NCI-H128 (cell line): ENCODE results near the gene SLC35E4.
"Not testable (repeated sequence)": the region's sequence is repeated elsewhere in the genome, so short reads cannot be mapped to it uniquely, and the experiment has no call there.

Experiments
- DNase-seq: peaks from one replicate; lab custom pipeline; 2025; ENCODE audit not compliant: unreplicated experiment; lab: John Stamatoyannopoulos, UW

Gene SLC35E4

DNA sequence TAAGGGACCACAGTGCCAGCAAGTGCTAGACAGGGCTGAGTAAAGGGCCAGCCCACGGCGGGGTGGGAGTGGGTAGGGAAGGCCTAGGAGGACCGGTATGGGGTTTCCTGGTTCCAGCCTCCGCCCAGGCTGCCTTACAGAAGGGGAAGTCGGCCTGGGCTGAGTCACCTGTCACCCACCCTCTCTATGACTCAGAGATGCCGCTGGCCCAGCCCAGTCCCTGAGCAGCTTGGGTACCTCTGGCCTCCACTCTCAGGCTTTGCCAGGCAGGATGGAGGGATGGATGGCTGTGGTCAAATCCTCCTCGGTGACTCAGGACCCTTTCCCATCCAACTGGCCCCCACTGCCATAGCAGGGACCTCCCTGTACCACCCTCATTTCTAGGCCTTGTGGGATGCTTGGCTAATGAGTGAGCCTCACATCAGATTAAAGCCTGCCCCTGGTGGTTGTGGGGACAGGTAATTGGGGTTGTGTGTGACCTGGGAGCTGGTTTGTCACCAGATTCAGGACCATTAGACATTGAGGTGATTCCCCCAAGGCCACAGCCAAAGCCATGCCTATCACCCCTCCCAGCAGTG, 13.9 kb downstream of the SLC35E4 start:
- no peak for DNase-seq

DNA sequence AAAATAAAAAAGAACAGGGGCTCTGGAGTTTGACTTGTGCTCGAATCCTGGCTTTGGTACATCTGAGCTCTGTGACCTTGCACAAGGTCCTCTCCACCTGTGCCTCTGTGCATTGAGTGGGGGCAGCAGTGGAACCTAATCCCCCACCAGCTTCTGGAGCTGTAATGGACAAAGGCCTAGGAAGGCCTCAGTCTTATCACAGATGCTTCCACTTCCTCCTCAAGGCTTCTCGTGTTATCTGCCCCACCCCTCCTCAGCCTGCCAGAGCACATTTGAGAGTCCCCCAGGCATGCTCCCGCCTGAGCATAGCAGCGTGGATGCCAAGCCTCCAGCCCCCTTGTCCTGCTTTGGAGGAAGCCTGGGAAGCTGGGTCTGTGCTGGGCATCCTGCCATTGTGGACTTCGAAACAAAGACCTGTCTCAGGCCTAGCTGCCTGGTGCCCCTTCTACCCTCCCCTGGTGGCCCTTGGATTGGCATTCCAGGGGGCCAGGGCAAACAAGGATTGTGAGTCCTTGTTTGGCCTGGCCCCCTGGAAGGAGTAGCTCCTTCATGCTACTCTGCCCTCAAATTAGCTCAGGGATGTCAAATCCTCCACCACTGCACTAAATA, 15.0 kb downstream of the SLC35E4 start:
- DNase-seq = no peak

DNA sequence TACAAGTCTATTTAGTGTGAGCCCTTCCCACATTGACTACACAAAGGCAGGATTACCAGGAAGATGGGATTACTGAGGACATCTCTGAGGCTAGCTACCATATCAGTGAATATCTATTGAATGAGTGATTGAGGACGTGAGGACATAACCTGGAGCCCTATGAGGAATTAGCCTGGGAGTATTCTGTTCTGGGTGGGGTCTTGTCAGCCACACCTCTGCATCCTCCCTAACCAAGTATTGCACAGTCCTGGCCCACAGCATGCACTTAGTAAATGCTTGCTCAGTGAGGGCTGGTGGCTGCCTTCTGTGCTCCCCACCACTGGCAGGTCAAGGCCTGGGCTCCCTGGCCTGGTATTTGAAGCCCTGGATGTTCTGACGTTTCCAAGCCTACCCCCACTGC, 17.3 kb downstream of the SLC35E4 start:
- DNase-seq = no peak

DNA sequence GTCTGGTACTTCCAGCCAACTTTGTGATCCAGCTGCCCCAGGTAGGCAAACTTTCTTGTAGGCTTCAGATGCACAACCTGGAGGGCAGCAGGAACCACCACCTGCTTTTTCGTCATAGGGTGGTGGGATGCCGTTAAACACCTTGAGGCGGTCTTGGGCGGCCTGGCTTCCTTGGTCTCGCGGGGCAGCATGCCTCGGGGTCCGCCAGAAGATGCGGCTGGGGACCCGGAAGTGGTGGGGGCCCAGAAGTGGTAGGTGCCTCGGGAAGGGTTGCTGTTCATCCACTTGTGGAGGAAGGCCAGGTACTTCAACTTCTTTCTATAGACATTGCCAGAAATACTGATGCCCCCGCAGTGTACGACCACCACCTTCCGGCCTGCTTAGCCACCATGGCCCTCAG, 18.8 kb downstream of the SLC35E4 start:
- DNase-seq = no peak

DNA sequence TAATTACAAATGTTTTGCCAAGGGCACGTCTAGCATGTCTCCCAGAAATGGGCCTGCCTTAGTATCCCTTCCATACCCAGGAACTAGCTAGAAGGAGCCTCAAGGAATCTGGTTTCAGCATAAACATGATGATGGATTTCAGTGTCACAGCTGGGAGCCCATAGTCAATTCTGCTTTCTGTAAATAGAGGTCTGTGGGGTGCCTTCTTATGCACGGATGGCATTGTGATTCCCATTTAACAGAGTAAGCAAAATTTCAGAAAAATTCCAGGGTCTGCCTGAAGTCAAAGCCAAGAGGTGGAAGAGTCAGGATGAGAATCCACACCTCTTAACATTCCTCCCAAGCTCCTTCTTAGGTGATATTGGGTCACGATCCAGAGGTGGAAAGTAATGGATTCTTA, 20.0 kb downstream of the SLC35E4 start:
- no peak for DNase-seq

DNA sequence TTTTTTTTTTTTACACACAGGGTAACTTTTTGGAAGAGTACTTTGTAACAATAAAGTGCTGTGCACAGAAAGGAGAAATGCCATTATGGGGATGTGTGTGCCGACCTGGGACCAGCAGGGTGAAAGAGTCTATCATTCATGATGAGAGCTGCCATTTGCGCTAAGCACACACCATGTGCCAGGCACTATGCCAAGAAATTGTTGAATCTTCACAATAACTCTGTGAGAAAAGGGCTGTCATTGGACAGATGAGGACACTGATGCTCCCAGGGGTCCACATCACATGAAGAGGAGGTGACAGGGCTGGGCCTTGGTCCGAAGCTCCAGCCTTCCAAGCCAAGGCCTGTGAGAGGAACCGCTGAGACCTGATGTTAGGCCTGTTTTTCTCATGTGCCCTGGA, 26.5 kb downstream of the SLC35E4 start:
- DNase-seq = peak; percentile 4

DNA sequence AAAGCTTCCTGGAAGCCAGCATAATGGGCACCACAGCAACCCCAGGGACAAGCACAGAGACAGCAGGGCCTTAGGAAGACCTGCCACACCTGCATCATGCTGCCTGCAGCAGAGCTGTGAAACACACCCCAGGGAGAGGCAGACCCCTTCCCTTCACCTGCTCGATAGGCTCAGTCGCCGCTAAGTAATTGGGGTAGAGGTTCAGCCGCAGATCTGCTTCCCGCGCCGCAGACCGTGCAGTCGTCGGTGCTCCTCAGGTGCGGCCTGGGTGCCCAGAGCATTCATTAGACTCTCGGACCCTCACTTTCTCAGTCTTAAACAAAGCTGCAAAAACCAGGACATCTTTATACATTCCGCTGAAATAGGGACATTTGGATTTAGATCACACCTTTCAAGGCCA, 29.2 kb downstream of the SLC35E4 start:
- no peak for DNase-seq

DNA sequence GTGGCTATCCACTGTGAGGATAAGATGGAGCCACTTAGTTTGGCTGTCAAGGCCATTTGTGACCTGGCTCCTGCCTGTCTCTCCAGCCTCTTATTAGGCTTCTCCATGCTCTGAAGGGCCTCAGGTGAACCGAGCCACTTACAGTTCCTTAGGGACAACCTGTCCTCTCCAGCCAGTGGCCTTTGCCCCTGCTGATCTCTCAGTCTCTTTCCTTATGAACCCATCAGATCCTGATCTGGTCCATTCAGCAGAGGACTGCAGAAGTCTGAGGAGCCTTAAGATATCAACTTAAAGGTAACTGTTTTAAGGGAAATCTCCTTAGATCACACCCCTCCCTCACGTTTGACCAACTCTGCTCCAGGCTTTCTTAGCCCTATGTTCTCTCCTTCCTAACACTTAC, 29.7 kb downstream of the SLC35E4 start:
- DNase-seq = no peak

DNA sequence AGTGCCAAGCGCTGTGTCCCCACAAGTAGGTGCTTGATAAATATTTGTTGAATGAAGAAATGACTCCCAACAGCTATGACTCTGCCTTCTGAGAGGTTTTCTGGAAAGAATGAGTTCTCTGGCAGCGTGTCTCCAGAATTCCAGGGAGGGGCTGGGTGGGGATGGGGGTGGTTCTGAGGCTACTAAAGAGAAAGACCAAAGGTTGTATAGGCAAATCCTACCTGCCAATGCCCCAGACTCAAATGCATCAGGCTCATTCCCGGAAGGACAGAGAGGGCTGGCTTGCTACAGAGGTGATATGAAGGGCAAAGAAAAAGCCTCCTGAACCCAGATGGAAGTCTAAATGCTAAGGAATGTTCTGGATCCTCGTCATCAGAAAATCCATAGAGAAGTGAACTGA, 30.2 kb downstream of the SLC35E4 start:
- DNase-seq = no peak

DNA sequence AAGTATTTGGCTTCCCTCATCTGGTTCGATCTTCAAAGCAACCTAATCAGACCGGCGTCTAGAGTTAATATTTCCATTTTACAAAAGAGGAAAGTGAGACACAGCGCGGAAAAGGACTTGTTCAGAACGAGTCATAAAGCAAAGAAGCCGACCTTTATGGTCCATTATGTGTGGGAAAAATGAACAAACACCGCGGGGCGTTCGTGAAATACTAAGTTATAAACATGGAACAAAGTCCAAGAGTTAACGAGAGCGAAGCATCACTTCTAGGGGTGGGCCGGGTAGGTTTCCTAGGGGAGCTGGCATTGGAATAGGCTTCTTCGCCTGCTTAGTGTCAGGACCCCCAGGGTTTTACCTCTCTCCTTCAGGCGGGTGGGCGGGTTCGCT, 31.5 kb downstream of the SLC35E4 start:
- no peak for DNase-seq

DNA sequence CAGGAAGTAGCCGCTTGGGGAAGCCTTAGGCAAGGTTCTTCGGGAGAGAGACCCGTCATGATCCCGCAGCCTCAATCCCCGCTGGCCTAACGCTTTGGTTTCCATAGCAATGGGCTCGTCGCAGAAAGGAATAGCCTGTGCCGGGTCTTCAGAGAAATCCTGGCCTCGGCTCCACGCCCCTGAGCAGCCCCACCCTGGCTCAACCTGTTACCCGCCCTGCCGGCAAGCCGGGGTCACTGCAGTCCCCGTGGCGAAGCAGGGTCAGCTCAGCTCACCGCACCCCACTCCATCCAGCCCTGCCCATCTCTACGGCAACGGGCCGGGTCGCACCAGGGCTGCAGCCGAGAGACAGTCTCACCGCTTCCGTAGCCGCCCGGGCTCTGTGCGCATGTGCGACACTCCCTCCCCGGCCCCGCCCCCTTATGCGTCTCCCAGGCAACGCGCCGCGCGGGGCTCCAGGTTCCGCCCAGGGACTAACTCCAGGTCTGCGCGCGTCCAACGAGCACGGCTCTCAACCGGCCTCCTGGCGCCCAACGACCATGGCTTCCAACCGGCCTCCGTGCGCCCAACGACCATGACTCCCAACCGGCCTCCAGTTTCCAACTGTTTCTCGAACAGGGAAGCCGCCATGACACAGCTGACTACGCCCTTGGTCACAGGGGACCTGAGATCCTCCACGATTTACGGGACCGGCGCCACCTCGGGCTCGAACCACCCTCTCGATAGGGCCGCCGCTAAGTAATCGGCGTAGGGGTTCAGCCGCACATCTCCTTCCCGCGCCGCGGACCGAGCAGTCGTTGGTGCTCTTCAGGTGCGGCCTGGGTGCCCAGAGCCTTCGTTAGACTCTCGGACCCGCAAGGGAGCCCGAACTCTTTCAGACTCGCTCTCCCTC, 32.2 kb downstream of the SLC35E4 start, which contains the start of gene DUSP18:
Gene DUSP18, minus strand, starts transcription at position 382 of the 892 bp plus-strand sequence. CDS start 3,872 bp downstream, outside the sequence.
- peak; percentile 69 for DNase-seq

DNA sequence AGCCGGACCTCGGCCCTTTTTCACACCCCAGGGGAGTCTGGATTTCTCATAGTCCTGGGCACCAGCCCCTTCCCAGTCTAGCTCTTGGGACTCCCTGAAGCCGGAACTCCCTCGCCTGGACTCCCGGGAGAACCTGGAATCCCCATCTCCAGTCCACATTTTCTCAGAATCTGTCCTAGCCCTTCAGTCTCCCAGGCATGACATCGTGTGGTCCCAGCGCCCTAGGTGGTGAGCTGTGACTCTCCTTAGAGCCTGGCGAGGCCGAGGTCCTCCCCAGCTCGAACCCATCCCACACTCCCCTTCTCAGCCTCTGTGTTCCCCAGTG, 32.8 kb downstream of the SLC35E4 start:
- no peak for DNase-seq

DNA sequence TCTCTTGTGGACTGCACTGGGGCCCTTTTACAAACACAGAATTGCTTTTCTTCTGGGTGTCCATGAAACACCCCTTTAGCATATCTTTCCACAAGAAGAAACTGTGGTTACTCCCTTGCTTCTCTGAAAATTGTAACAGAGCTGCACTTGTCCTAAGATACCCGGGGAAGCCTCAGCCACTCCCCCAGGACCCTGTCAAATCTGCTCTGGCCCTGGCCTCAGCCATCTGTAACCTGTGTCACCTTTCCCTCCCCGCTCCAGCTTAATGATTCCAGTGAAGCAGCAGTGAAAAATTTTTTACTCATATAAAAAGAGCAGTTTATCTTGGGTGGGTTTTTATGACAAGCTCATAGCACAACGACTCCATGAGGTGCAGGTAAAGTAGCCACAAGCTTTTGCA, 35.5 kb downstream of the SLC35E4 start:
- no peak for DNase-seq

DNA sequence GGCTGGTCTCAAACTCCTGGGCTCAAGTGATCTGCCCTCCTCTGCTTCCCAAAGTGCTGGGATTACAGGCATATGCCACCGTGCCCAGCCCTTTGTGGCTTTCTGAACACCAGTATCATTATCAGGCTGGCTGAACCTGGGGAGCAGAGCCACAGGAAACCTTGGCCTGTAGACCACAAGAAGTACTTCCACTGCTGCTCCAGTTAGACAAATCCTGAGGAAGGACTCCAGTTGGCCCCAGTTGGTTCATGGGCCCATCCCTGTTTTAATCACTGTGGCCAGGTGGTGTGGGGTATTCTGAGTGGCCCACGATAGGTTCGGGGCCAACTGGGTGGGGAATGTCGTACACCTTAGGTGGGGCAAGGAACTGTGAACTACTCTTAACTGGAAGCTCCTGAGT, 37.6 kb downstream of the SLC35E4 start:
- DNase-seq = no peak

DNA sequence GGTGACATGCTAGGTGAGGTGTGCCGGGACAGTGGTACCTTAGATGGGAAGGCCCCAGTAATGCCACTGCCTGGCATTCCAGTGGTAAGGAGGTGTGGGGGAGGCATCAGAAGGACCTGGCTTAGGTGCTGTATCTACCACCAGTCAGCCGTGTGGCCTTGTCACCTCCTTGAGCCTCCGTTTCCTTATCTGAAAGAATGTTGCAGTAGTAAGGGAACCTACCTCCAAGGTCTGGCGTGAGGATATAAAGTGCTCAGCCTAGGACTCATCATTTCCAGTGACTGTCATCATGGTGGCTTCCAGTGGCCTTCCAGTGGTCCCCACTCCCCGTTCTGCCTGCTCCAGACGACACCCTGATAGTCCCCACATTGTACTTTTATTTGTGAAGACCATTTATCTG, 38.9 kb downstream of the SLC35E4 start:
- no peak for DNase-seq

DNA sequence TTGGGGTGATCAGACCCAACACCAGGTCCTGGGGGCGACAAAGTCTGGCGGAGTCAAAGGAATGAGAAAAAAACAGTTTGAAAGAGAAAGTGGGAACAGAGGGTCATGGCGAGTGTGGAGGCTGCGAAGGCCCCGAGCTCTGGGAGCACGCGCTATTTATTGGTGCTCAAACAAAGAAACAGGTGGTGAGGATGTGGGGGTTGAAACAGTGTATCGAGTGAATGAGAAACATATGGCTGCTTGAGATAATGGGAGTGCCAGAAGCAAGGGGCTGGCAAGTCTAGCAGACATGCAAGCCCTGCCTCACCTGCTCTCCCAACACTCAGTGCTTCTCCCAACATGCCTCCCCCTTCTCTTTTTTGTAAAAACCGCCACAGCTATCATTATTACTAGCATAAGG, 39.9 kb downstream of the SLC35E4 start:
- DNase-seq = peak; percentile 2

DNA sequence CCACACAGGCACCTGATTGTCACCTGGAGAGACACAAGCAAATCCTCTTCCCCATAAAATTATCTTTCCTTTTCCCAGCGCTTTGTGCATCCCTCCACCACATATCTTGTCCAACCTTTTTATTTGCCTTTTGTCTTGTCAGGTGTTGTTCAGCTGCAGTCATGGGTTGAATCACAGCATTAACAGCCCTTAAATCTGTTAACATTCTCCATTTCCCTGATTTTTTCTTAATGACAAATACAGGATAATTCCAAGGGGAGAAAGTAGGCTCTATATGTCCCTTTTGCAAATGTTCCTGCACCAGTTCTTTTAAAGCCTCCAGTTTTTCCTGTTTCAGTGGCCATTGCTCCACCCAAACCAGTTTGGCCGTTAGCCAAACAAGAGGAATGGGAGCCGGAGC, 41.0 kb downstream of the SLC35E4 start:
- DNase-seq = not testable (repeated sequence)

DNA sequence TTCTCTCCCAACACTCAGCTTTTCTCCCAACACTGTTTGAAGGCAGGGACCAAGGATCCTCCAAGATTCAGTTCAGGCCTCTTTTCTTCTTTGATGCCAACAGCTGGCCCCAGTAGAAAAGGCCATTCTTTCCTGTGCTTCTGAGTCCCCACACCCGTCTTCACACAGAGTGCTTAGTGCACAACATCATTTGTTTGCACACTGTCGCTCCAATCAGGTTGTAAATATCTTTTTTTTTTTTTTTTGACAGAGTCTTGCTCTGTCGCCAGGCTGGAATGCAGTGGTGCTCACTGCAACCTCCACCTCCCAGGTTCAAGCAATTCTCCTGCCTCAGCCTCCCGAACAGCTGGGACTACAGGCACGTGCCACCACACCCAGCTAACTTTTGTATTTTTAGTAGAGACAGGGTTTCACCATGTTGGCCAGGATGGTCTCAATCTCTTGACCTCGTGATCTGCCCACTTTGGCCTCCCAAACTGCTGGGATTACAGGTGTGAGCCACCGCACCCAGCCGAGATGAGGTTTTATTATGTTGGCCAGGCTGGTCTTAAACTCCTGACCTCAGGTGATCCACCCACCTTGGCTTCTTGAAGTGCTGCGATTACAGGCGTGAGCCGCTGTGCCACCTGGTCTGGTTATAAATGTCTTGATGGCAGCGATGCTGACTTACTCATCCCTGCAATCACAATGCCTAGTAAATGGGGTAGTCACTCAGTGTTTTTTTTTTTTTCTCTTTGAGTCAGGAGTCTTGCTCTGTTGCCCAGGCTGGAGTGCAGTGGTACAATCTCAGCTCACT, 44.5 kb downstream of the SLC35E4 start:
- not testable (repeated sequence) for DNase-seq

DNA sequence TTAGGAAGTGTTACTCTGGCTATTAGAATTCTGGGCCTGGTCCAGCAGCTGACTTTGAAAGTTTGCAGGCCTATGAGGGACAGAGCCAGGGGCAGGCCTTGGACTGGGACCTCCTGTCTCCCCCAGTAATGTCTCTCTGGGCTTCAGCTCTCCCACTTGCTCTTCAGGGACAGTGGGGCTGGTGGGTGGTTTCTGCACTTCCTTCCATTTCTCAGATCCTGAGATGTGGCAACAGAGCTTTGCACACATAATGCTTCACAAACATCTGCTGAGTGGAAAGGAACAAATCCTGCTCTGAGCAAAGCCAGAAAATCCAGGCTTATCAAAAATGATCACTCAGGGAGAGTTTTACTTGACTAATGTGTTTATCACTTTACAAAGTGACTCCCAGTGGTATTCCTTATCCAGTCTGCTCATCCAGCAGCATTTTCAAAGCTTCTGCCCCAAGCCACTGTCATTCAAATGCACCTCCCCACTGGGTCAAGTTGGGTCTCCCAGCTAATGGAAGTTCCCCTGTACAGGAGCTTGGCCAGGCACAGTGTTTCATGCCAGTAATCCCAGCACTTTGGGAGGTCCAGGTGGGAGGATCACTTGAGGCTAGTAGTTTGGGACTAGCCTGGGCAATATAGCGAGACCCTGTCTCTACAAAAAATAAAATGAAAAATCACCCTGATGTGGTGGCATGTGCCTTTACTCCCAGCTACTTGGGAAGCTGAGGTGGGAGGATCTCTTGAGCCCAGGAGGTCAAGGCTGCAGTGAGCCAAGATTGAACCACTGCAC, 45.6 kb downstream of the SLC35E4 start:
- DNase-seq = no peak

DNA sequence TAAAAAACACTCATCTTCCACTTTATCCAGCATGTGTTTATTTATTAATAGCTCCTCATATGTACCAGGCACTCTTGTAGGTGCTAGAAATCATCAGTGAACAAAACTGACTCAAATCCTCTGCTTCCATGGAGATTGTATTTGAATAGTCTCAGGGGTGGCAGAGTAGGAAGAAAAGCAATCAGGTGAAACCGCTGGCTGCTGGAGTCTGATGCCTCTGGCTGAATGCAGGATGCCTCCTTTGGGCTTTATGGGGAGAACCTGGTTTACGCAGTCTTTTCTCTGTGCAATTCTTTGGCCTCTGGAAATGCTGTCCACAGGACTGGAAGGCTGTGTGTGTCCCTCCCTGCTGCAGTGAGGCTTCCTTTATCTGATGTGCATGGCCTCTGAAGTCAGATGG, 46.2 kb downstream of the SLC35E4 start:
- peak; percentile 0 for DNase-seq

DNA sequence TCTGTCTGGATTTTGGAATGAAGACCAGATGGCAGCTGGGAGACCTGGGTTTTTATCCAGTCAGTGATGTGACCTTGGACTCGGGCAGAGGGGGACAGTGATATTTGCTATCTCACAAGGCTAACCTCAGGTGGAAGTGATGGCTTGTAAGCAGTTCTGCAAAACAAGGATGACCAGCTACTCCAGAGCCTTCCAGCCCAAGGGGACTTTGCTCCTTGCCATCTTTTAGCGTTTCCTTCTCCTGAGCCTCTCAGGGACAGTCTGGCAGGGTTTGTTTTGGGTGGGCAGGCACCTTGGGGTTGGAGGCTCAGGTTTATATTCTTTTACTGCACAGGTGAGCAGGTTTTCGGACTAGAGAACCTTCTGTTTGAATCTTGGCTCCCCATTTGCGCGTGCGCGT, 49.6 kb downstream of the SLC35E4 start:
- DNase-seq = no peak
